Liver (tissue), 9 donors: ENCODE results near the gene EPHB2. TPM values are rescaled to one million over a fixed set of nuclear protein-coding genes. Genes with fewer than 3 reads are reported as not detected.

Experiments
- DNase-seq: peaks from one replicate; pipeline ENCODE4 v3.0.0-alpha.2; 2017; ENCODE audit warnings: low spot score
- H3K27ac ChIP-seq, 2 donors: one replicate each; pipeline ENCODE4 v1.7.0; 2013; ENCODE audit warnings: inconsistent platforms in 2 of 2, low read length in 2 of 2, control low read depth in 1 of 2, low read depth in 1 of 2, mild to moderate bottlenecking in 1 of 2
- H3K27me3 ChIP-seq, 4 donors: one replicate each; pipeline versions ENCODE4 v1.6.1 to v1.7.0; 2013; ENCODE audit warnings: low read length in 3 of 4, inconsistent platforms in 1 of 4, mild to moderate bottlenecking in 1 of 4, moderate library complexity in 1 of 4; ENCODE audit not compliant: control insufficient read depth in 4 of 4, insufficient read depth in 4 of 4
- H3K36me3 ChIP-seq, 4 donors: one replicate each; pipeline versions ENCODE4 v1.6.1 to v1.7.0; 2013; ENCODE audit warnings: low read length in 3 of 4, mild to moderate bottlenecking in 3 of 4, low read depth in 1 of 4, moderate library complexity in 1 of 4; ENCODE audit not compliant: control insufficient read depth in 4 of 4, insufficient read depth in 3 of 4
- H3K4me1 ChIP-seq, 4 donors: one replicate each; pipeline versions ENCODE4 v1.6.1 to v1.7.0; 2013; ENCODE audit warnings: low read length in 3 of 4, mild to moderate bottlenecking in 3 of 4, moderate library complexity in 1 of 4; ENCODE audit not compliant: control insufficient read depth in 4 of 4, insufficient read depth in 4 of 4
- H3K4me3 ChIP-seq, 3 donors: one replicate each; pipeline versions ENCODE4 v1.6.1 to v1.7.0; 2013; ENCODE audit warnings: low read length in 3 of 3, control low read depth in 1 of 3, low read depth in 1 of 3, mild to moderate bottlenecking in 1 of 3
- H3K9ac ChIP-seq, 2 donors: one replicate each; pipeline ENCODE4 v1.7.0; 2013; ENCODE audit warnings: low read length in 2 of 2, mild to moderate bottlenecking in 2 of 2, moderate library complexity in 2 of 2, control low read depth in 1 of 2, low read depth in 1 of 2
- H3K9me3 ChIP-seq, 4 donors: one replicate each; pipeline versions ENCODE4 v1.6.1 to v1.7.0; 2013; ENCODE audit warnings: low read length in 3 of 4; ENCODE audit not compliant: control insufficient read depth in 4 of 4
- ATF3 ChIP-seq: IDR thresholded peaks from 2 replicates; pipeline ENCODE4 v1.6.1; 2016; ENCODE audit warnings: antibody characterized with exemption
- CTCF ChIP-seq: fragments of 150-350 bp; IDR thresholded peaks from 2 replicates; pipeline ENCODE4 v1.5.1; 2017; ENCODE audit warnings: improper control_type of control experiment, low read depth, low read length; ENCODE audit not compliant: missing input control
- EGR1 ChIP-seq, 2 donors: IDR thresholded peaks; 2 replicates each; pipeline ENCODE4 v1.6.1; 2016 to 2018; ENCODE audit warnings: antibody characterized with exemption in 2 of 2, low read depth in 2 of 2
- FOXA1 ChIP-seq: IDR thresholded peaks from 2 replicates; pipeline ENCODE4 v1.6.1; 2016; ENCODE audit warnings: antibody characterized with exemption
- FOXA2 ChIP-seq: IDR thresholded peaks from 2 replicates; pipeline ENCODE4 v1.6.1; 2016; ENCODE audit warnings: antibody characterized with exemption
- GABPA ChIP-seq, 2 donors: IDR thresholded peaks in 1 of 2; conservative IDR thresholded peaks in 1 of 2; 2 replicates each; pipeline ENCODE4 v1.6.1; 2016; ENCODE audit warnings: antibody characterized with exemption in 2 of 2, mild to moderate bottlenecking in 1 of 2, moderate library complexity in 1 of 2
- HNF4A ChIP-seq, 2 donors: conservative IDR thresholded peaks; 2 replicates each; pipeline ENCODE4 v1.6.1; 2016; ENCODE audit warnings: antibody characterized with exemption in 2 of 2, mild to moderate bottlenecking in 2 of 2
- HNF4G ChIP-seq: IDR thresholded peaks from 2 replicates; pipeline ENCODE4 v1.6.1; 2016; ENCODE audit warnings: antibody characterized with exemption
- JUND ChIP-seq, 2 donors: IDR thresholded peaks; 2 replicates each; pipeline ENCODE4 v1.6.1; 2016; ENCODE audit warnings: antibody characterized with exemption in 2 of 2
- NR2F2 ChIP-seq: IDR thresholded peaks from 2 replicates; pipeline ENCODE4 v1.6.1; 2016; ENCODE audit warnings: antibody characterized with exemption
- RAD21 ChIP-seq, 2 donors: IDR thresholded peaks; 2 replicates each; pipeline ENCODE4 v1.6.1; 2016; ENCODE audit warnings: antibody characterized with exemption in 2 of 2, mild to moderate bottlenecking in 2 of 2
- REST ChIP-seq: IDR thresholded peaks from 2 replicates; pipeline ENCODE4 v1.6.1; 2016; ENCODE audit warnings: antibody characterized with exemption, mild to moderate bottlenecking
- RXRA ChIP-seq, 2 donors: IDR thresholded peaks; 2 replicates each; pipeline ENCODE4 v1.6.1; 2017 to 2018; ENCODE audit warnings: antibody characterized with exemption in 2 of 2, mild to moderate bottlenecking in 1 of 2
- SP1 ChIP-seq: IDR thresholded peaks from 2 replicates; pipeline ENCODE4 v1.6.1; 2018; ENCODE audit warnings: antibody characterized with exemption, mild to moderate bottlenecking
- TAF1 ChIP-seq: conservative IDR thresholded peaks from 2 replicates; pipeline ENCODE4 v1.6.1; 2016; ENCODE audit warnings: antibody characterized with exemption, mild to moderate bottlenecking
- YY1 ChIP-seq: IDR thresholded peaks from 2 replicates; pipeline ENCODE4 v1.6.1; 2016; ENCODE audit warnings: antibody characterized with exemption, mild to moderate bottlenecking
- WGBS: extraction: QIAGEN DNeasy Blood & Tissue Kit; methylation state at CpG from one replicate; pipeline ENCODE4 v1.1.7; 2013; 5-methylcytosine and 5-hydroxymethylcytosine counted together
- polyA plus RNA-seq, 2 donors: library from polyadenylated mRNA; stranded (reverse) in 1 of 2; unstranded in 1 of 2; fragments of 200-250 nt in 1 of 2; fragments of >200 nt in 1 of 2; fragmentation: Nextera tagmentation in 1 of 2; extraction: Ambion mirVana in 1 of 2; gene quantifications; one replicate each; pipeline versions ENCODE4 v1.2.1 to v1.2.3, GENCODE V29; 2013 to 2015
- total RNA-seq, 2 donors: library from RNA; depleted of rRNA; stranded (reverse); fragments of >200 nt; gene quantifications; one replicate each; pipeline ENCODE4 v1.2.3, GENCODE V29; 2014
- TF ChIP-seq, protein P1 (sequence below): IDR thresholded peaks from 2 replicates; pipeline ENCODE4 v1.6.1; 2016; ENCODE audit warnings: antibody characterized with exemption
- donor health status: healthy.
- donor health status: healthy.
- donor health status: healthy.
- donor health status: healthy.
- donor health status: healthy.

EPHB2 gene
- total and polyA plus RNA-seq, 4 donors = 0.07 to 1.0 (median 0.38) TPM

GRCh38 chr1:22865736-22866135 is 155.1 kb downstream of the EPHB2 start:
- no peak for DNase-seq
- H3K36me3 ChIP-seq = no peaks in the 10 kb centered on the region
- no peak for TF ChIP-seq JUND (IDR thresholded peaks at IDR 0.05)
- TF ChIP-seq RXRA (IDR thresholded peaks at IDR 0.05) = no peak
- TF ChIP-seq FOXA1 = no peak
- no peak for TF ChIP-seq TAF1
- TF ChIP-seq RAD21 (IDR thresholded peaks at IDR 0.05) = no peak
- TF ChIP-seq SP1 = no peak
- TF ChIP-seq HNF4A (conservative IDR thresholded peaks at IDR 0.05) = no peak
- TF ChIP-seq CTCF = no peak
- no peak for TF ChIP-seq HNF4G
- TF ChIP-seq YY1 = no peak
- TF ChIP-seq, protein P1, sequence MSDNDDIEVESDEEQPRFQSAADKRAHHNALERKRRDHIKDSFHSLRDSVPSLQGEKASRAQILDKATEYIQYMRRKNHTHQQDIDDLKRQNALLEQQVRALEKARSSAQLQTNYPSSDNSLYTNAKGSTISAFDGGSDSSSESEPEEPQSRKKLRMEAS = no peak
- no peak for TF ChIP-seq NR2F2
- no peak for TF ChIP-seq ATF3
- TF ChIP-seq EGR1 (IDR thresholded peaks at IDR 0.05; ENCODE audit: low read depth in 2 of 2) = no peak
- peaks cover 0 to 4% (median 2%) of the 10 kb centered on the region in 4 donors for H3K9me3 ChIP-seq
- no peak overlapping the region for H3K9ac ChIP-seq
- no peak overlapping the region for H3K27ac ChIP-seq
- H3K4me3 ChIP-seq = no peak overlapping the region
- peaks cover 0 to 2% (median 0%) of the 10 kb centered on the region in 4 donors for H3K4me1 ChIP-seq
- 65% methylated on average over 5 of the region's 5 CpGs for WGBS
- H3K27me3 ChIP-seq = no peaks in the 10 kb centered on the region

DNA sequence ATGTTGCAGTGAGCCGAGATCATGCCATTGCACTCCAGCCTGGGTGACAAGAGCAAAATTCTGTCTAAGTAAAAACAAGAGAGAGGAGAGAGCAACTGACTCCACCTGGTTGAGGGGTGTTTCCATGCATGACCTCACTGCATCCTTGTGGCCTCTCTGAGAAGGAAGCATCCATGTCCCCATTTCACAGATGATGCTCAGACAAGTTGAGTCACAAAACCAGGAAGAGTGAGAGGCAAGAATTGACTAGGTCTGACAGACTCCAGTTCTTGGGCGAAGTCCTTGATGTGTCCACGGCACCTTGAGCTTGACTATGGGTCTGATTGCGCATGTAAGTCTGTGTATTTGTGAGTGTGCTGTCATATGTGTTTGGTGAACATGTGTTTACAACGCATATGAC is 156.2 kb downstream of the EPHB2 start:
- H3K36me3 ChIP-seq = no peaks in the 10 kb centered on the region
- peaks cover 0 to 3% (median 0%) of the 10 kb centered on the region in 4 donors for H3K4me1 ChIP-seq
- H3K9ac ChIP-seq = no peak overlapping the region
- 94% methylated on average over 5 of the region's 5 CpGs for WGBS
- DNase-seq = no peak
- peaks cover 0 to 4% (median 2%) of the 10 kb centered on the region in 4 donors for H3K9me3 ChIP-seq
- no peak overlapping the region for H3K4me3 ChIP-seq
- TF ChIP-seq FOXA1 (no peak), REST (no peak), CTCF (no peak), YY1 (no peak), HNF4G (no peak), FOXA2 (no peak), RXRA (IDR thresholded peaks at IDR 0.05) (no peak), GABPA (IDR thresholded peaks at IDR 0.05 in 1 of 2, conservative IDR thresholded peaks at IDR 0.05 in 1 of 2) (no peak), HNF4A (conservative IDR thresholded peaks at IDR 0.05) (no peak), JUND (IDR thresholded peaks at IDR 0.05) (no peak)
- TF ChIP-seq, protein P1 = no peak
- H3K27me3 ChIP-seq = no peaks in the 10 kb centered on the region
- H3K27ac ChIP-seq = no peak overlapping the region
